Mucosa of descending colon (tissue), 3 donors: ENCODE data around the gene CCL17. TPM values are rescaled to one million over a fixed set of nuclear protein-coding genes. Genes with fewer than 3 reads are reported as not detected.

Source experiments
- ATAC-seq: fragments of 200-7000 bp; cut with Tn5 transposase; one replicate; pipeline ENCODE4 v1.9.1; 2020; ENCODE audit warnings: mild to moderate bottlenecking, moderate library complexity
- DNase-seq, 3 donors: peaks; one replicate each; pipeline ENCODE4 v3.0.0-alpha.2; 2020
- H3K36me3 ChIP-seq: fragments of 200-600 bp; one replicate; pipeline ENCODE4 v1.8.0; 2021; ENCODE audit warnings: low read depth, mild to moderate bottlenecking
- H3K4me1 ChIP-seq: fragments of 200-600 bp; one replicate; pipeline ENCODE4 v1.8.0; 2021; ENCODE audit warnings: low read depth, mild to moderate bottlenecking
- H3K4me3 ChIP-seq: fragments of 200-600 bp; one replicate; pipeline ENCODE4 v1.8.0; 2021; ENCODE audit warnings: mild to moderate bottlenecking
- H3K9me3 ChIP-seq: fragments of 200-600 bp; one replicate; pipeline ENCODE4 v1.8.0; 2021; ENCODE audit warnings: mild to moderate bottlenecking
- CTCF ChIP-seq: fragments of 200-600 bp; IDR thresholded peaks from one replicate; pipeline ENCODE4 v1.8.0; 2022; ENCODE audit warnings: antibody characterized with exemption, mild to moderate bottlenecking
- intact Hi-C, 2 donors: fragments of 100-400 bp; cut with DNase I in 1 of 2; cut with micrococcal nuclease in 1 of 2; formaldehyde crosslinking; loops; one replicate each; pipeline versions ENCODE4 v1.11.0 to v1.11.1; 2022; cut with DNase I, micrococcal nuclease
- total RNA-seq, 3 donors: library from RNA; stranded (reverse); fragmentation: NEBNext Ultra II Directional in 2 of 3; extraction: Animal tissue kit (Norgen Biotek cat#: 25700) in 2 of 3; gene quantifications; one replicate each; pipeline versions ENCODE4 v1.2.1 to v1.2.4, GENCODE V29; 2021 to 2023
- donor health status: DM: no; HTN: no; CAD: no; lungs with moderate emphysema.
- donor health status: DM: no; HTN: no; CAD: no.
- donor health status: DM: no; HTN: yes; CAD: no.

The CCL17 gene
- total RNA-seq, 3 donors from 2014 or later = not detected

GRCh38 chr16:57386381-57386951 lies 18.1 kb upstream of the CCL17 start:
- no peaks in the 10 kb centered on the region for H3K9me3 ChIP-seq
- H3K36me3 ChIP-seq = no peaks in the 10 kb centered on the region
- no peak overlapping the region for H3K4me3 ChIP-seq
- intact Hi-C loops = no loop called here
- DNase-seq (no peak), ATAC-seq (no peak)
- no peak for TF ChIP-seq CTCF
- H3K4me1 ChIP-seq = peaks cover 12% of the 10 kb centered on the region

DNA sequence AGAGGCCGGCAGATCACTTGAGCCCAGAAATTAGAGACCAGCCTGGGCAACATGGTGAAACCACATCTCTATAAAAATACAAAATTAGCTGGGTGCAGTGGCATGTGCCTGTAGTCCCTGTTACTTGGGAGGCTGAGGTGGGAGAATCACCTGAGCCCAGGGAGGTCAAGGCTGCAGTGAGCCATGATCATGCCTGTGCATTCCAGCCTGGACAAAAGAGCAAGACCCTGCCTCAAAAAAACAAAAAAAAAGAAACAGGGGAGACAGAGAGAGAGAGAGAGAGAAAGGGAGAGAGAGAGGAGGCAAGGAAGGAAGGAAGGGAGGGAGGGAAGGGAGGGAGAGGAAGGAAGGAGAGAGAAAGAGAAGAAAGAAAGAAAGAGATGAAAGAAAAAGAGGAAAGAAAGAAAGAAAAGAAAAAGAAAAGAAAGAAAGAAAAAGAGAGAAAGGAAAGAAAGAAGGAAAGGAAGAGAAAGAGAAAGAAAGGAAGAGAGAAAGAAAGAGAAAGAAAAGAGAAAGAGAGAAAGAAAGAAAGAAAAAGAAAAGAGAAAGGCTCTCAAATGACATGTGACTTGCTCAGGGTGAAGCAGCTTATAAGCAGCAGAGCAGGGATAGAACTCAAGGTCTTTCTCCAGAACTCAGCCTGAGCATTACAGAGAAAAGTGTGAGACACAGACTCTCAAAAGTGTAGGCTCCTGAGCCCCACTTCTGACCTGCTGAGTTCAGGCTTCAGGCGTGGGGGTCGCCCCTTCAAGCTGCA lies 16.8 kb upstream of the CCL17 start:
- DNase-seq (no peak), ATAC-seq (peak; percentile 28)
- Histone ChIP-seq H3K36me3 (no peaks in the 10 kb centered on the region), H3K9me3 (no peaks in the 10 kb centered on the region), H3K4me3 (no peak overlapping the region), H3K4me1 (peaks cover 12% of the 10 kb centered on the region)
- TF ChIP-seq CTCF = no peak
- intact Hi-C loops = no loop called here

DNA sequence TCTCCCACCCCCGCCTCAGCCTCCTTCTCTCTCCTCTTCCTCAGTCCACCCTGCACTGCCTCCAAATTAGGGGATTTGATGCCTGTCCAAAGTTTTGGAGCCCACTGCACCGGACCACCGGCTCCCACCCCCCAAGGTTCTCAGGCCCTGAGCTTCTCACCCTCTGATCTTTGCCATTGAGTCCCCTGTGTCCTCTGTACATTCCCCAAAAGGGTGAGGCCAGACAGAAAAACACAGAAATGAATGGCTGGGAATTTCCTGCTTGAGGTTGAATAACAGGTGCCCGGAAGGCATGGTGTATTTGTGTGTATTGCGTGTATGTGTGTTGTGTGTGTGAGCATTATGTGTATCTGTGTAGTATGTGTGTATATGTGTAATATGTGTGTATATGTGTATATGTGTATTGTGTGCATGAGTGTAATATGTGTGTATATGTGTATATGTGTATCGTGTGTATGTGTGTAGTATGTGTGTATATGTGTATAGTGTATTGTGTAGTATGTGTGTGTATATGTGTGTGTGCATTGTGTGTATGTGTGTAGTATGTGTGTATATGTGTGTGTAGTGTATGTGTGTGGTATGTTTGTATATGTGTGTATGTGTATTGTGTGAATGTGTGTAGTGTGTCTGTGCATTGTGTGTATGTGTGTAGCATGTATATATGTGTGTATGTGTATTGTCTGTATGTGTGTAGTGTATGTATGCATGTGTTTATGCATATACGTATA lies 16.0 kb upstream of the CCL17 start:
- H3K4me3 ChIP-seq = no peak overlapping the region
- ATAC-seq (peak; percentile 74), DNase-seq (peak in 1 of 3 donors; percentile 38)
- H3K4me1 ChIP-seq = peaks cover 12% of the 10 kb centered on the region
- no peaks in the 10 kb centered on the region for H3K9me3 ChIP-seq
- H3K36me3 ChIP-seq = no peaks in the 10 kb centered on the region
- intact Hi-C loops = no loop called here
- no peak for TF ChIP-seq CTCF

DNA sequence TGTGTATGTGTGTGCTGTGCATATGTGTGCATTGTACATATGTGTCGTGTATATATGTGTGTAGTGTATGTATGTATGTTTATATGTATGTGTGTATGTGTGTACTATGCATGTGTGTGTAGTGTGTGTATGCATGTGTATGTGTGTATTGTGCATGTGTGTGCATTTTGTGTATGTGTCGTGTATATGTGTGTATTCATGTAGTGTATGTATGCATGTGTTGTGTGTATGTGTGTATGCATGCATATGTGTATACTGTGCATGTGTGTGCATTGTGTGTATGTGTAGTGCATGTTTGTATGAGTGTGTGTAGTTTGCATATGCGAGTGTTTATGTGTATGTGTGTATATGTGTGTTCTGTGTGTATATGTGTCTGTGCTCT lies 15.5 kb upstream of the CCL17 start:
- no peak overlapping the region for H3K4me3 ChIP-seq
- intact Hi-C loops = no loop called here
- DNase-seq = no peak
- ATAC-seq = no peak
- H3K9me3 ChIP-seq = no peaks in the 10 kb centered on the region
- peaks cover 7% of the 10 kb centered on the region for H3K4me1 ChIP-seq
- H3K36me3 ChIP-seq = no peaks in the 10 kb centered on the region
- no peak for TF ChIP-seq CTCF

GRCh38 chr16:57390636-57391295 lies 13.8 kb upstream of the CCL17 start:
- H3K9me3 ChIP-seq = no peaks in the 10 kb centered on the region
- DNase-seq (no peak), ATAC-seq (no peak)
- no peak for TF ChIP-seq CTCF
- no peaks in the 10 kb centered on the region for H3K4me1 ChIP-seq
- H3K36me3 ChIP-seq = no peaks in the 10 kb centered on the region
- intact Hi-C loops = no loop called here
- H3K4me3 ChIP-seq = no peak overlapping the region
